ENCODE measurements around the gene GALNS. TPM values are rescaled to one million over a fixed set of nuclear protein-coding genes. Genes with fewer than 3 reads are reported as not detected.

The GALNS gene
- total and polyA plus RNA-seq, 7 experiments from 2014 or later = 9.8 to 64.3 (median 49.7) TPM

GRCh38 chr16:88770461-88771293, 86.1 kb downstream of the GALNS start:
- H3K27me3 Mint-ChIP-seq = no peaks in the 10 kb centered on the region
- ChIA-PET POLR2A (interaction anchor here (0.6 to 2.9 kb wide), 2 partner anchors 10 to 24 kb away, joined by 3 to 13 read pairs; no protein-coding TSS in a partner anchor), CTCF (interaction anchor here (0.5 kb wide), 1 partner anchor 1264 kb away, joined by 3 read pairs; no protein-coding TSS in a partner anchor)
- H3K4me3 ChIP-seq (ENCODE audit: low read length) = no peak overlapping the region
- peaks cover 10 to 38% (median 22%) of the 10 kb centered on the region in 7 donors for H3K4me1 Mint-ChIP-seq
- H3K27ac Mint-ChIP-seq = peak overlapping the region in 4 of 9 donors; percentile 17 to 57 (median 40)
- H3K4me3 Mint-ChIP-seq = peak overlapping the region in 6 of 10 donors; percentile 25 to 67 (median 42)
- intact Hi-C loops (cut with micrococcal nuclease) = no loop called here
- ATAC-seq (peak; percentile 73), DNase-seq (peak in 1 of 9 donors; percentile 43)
- no peak overlapping the region for H3K27ac ChIP-seq (ENCODE audit: low read depth, low read length)
- H3K36me3 ChIP-seq (ENCODE audit: control insufficient read depth in 2 of 3, insufficient read depth in 3 of 3, low read length in 3 of 3) = no peaks in the 10 kb centered on the region
- no peaks in the 10 kb centered on the region for H3K36me3 Mint-ChIP-seq
- peaks cover 15 to 29% of the 10 kb centered on the region in 2 donors for H3K4me1 ChIP-seq (ENCODE audit: control insufficient read depth in 2 of 2, insufficient read depth in 2 of 2, low read length in 2 of 2)
- H3K9me3 ChIP-seq (ENCODE audit: control insufficient read depth in 2 of 3, low read length in 3 of 3) = no peaks in the 10 kb centered on the region
- H3K9me3 Mint-ChIP-seq = peaks cover 0 to 2% (median 0%) of the 10 kb centered on the region in 11 donors
- H3K27me3 ChIP-seq (ENCODE audit: control insufficient read depth in 2 of 2, insufficient read depth in 2 of 2, low read length in 2 of 2) = no peaks in the 10 kb centered on the region

- peaks cover 10 to 38% (median 22%) of the 10 kb centered on the region in 7 donors for H3K4me1 Mint-ChIP-seq
- no peak overlapping the region for H3K4me3 ChIP-seq (ENCODE audit: low read length)
Measured at GRCh38 chr16:88769617-88770460, 86.9 kb downstream of the GALNS start.

GRCh38 chr16:88768071-88768783, 88.5 kb downstream of the GALNS start:
- H3K4me3 Mint-ChIP-seq = no peak overlapping the region
- Histone ChIP-seq H3K27ac (ENCODE audit: low read depth, low read length) (no peak overlapping the region), H3K36me3 (ENCODE audit: control insufficient read depth in 2 of 3, insufficient read depth in 3 of 3, low read length in 3 of 3) (no peaks in the 10 kb centered on the region), H3K27me3 (ENCODE audit: control insufficient read depth in 2 of 2, insufficient read depth in 2 of 2, low read length in 2 of 2) (no peaks in the 10 kb centered on the region), H3K4me3 (ENCODE audit: low read length) (no peak overlapping the region), H3K4me1 (ENCODE audit: control insufficient read depth in 2 of 2, insufficient read depth in 2 of 2, low read length in 2 of 2) (peaks cover 15 to 27% of the 10 kb centered on the region in 2 donors), H3K9me3 (ENCODE audit: control insufficient read depth in 2 of 3, low read length in 3 of 3) (no peaks in the 10 kb centered on the region)
- intact Hi-C loops (cut with micrococcal nuclease) = no loop called here
- H3K27ac Mint-ChIP-seq = no peak overlapping the region
- no peak for ATAC-seq
- H3K9me3 Mint-ChIP-seq = peaks cover 0 to 2% (median 0%) of the 10 kb centered on the region in 11 donors
- peaks cover 10 to 38% (median 20%) of the 10 kb centered on the region in 7 donors for H3K4me1 Mint-ChIP-seq
- no peaks in the 10 kb centered on the region for H3K36me3 Mint-ChIP-seq
- DNase-seq = no peak
- no peaks in the 10 kb centered on the region for H3K27me3 Mint-ChIP-seq
- POLR2A ChIA-PET = interaction anchor here (1.0 kb wide), 1 partner anchor 13 kb away, joined by 4 read pairs; no protein-coding TSS in a partner anchor
- CTCF ChIA-PET = no interaction called here

More at GRCh38 chr16:88769617-88770460, 86.9 kb downstream of the GALNS start:
- no peaks in the 10 kb centered on the region for H3K27me3 Mint-ChIP-seq
- POLR2A ChIA-PET = interaction anchor here (0.6 kb wide), 1 partner anchor 25 kb away, joined by 3 read pairs; no protein-coding TSS in a partner anchor
- ATAC-seq = no peak
- DNase-seq = no peak
- no peaks in the 10 kb centered on the region for H3K27me3 ChIP-seq (ENCODE audit: control insufficient read depth in 2 of 2, insufficient read depth in 2 of 2, low read length in 2 of 2)
- H3K4me3 Mint-ChIP-seq = no peak overlapping the region
- CTCF ChIA-PET = no interaction called here
- no peak overlapping the region for H3K27ac ChIP-seq (ENCODE audit: low read depth, low read length)
- H3K9me3 Mint-ChIP-seq = peaks cover 0 to 2% (median 0%) of the 10 kb centered on the region in 11 donors
- H3K9me3 ChIP-seq (ENCODE audit: control insufficient read depth in 2 of 3, low read length in 3 of 3) = no peaks in the 10 kb centered on the region
- H3K36me3 ChIP-seq (ENCODE audit: control insufficient read depth in 2 of 3, insufficient read depth in 3 of 3, low read length in 3 of 3) = no peaks in the 10 kb centered on the region
- H3K27ac Mint-ChIP-seq = no peak overlapping the region
- peaks cover 15 to 29% of the 10 kb centered on the region in 2 donors for H3K4me1 ChIP-seq (ENCODE audit: control insufficient read depth in 2 of 2, insufficient read depth in 2 of 2, low read length in 2 of 2)
- intact Hi-C loops (cut with micrococcal nuclease) = no loop called here
- no peaks in the 10 kb centered on the region for H3K36me3 Mint-ChIP-seq

- no peaks in the 10 kb centered on the region for H3K36me3 ChIP-seq (ENCODE audit: control insufficient read depth in 2 of 3, insufficient read depth in 3 of 3, low read length in 3 of 3)
- H3K4me1 Mint-ChIP-seq = peaks cover 10 to 39% (median 22%) of the 10 kb centered on the region in 7 donors
- H3K27ac Mint-ChIP-seq = peak overlapping the region in 1 of 9 donors; percentile 51
- intact Hi-C loops (cut with micrococcal nuclease) = no loop called here
- no peak overlapping the region for H3K27ac ChIP-seq (ENCODE audit: low read depth, low read length)
- ATAC-seq = no peak
- no peak for DNase-seq
- H3K9me3 Mint-ChIP-seq = peaks cover 0 to 2% (median 0%) of the 10 kb centered on the region in 11 donors
- no peaks in the 10 kb centered on the region for H3K9me3 ChIP-seq (ENCODE audit: control insufficient read depth in 2 of 3, low read length in 3 of 3)
- ChIA-PET POLR2A (interaction anchor here (0.6 kb wide), 1 partner anchor 988 kb away, joined by 3 read pairs; no protein-coding TSS in a partner anchor), CTCF (no interaction called here)
- H3K4me3 Mint-ChIP-seq = no peak overlapping the region
- H3K27me3 ChIP-seq (ENCODE audit: control insufficient read depth in 2 of 2, insufficient read depth in 2 of 2, low read length in 2 of 2) = no peaks in the 10 kb centered on the region
- no peak overlapping the region for H3K4me3 ChIP-seq (ENCODE audit: low read length)
- no peaks in the 10 kb centered on the region for H3K36me3 Mint-ChIP-seq
- H3K4me1 ChIP-seq (ENCODE audit: control insufficient read depth in 2 of 2, insufficient read depth in 2 of 2, low read length in 2 of 2) = peaks cover 15 to 27% of the 10 kb centered on the region in 2 donors
- H3K27me3 Mint-ChIP-seq = no peaks in the 10 kb centered on the region
Measured at GRCh38 chr16:88767546-88768070, 89.1 kb downstream of the GALNS start.

GRCh38 chr16:88766975-88767374, 89.8 kb downstream of the GALNS start:
- Histone ChIP-seq H3K9me3 (ENCODE audit: control insufficient read depth in 2 of 3, low read length in 3 of 3) (no peaks in the 10 kb centered on the region), H3K4me1 (ENCODE audit: control insufficient read depth in 2 of 2, insufficient read depth in 2 of 2, low read length in 2 of 2) (peaks cover 15 to 27% of the 10 kb centered on the region in 2 donors), H3K27me3 (ENCODE audit: control insufficient read depth in 2 of 2, insufficient read depth in 2 of 2, low read length in 2 of 2) (no peaks in the 10 kb centered on the region), H3K4me3 (ENCODE audit: low read length) (no peak overlapping the region), H3K36me3 (ENCODE audit: control insufficient read depth in 2 of 3, insufficient read depth in 3 of 3, low read length in 3 of 3) (no peaks in the 10 kb centered on the region), H3K27ac (ENCODE audit: low read depth, low read length) (no peak overlapping the region)
- Mint-ChIP-seq H3K4me3 (no peak overlapping the region), H3K4me1 (peaks cover 10 to 39% (median 22%) of the 10 kb centered on the region in 7 donors), H3K36me3 (no peaks in the 10 kb centered on the region), H3K27me3 (no peaks in the 10 kb centered on the region), H3K27ac (peak overlapping the region in 2 of 9 donors; percentile 51 to 84), H3K9me3 (peaks cover 0 to 2% (median 0%) of the 10 kb centered on the region in 11 donors)
- intact Hi-C loops (cut with micrococcal nuclease) = no loop called here
- ChIA-PET POLR2A (interaction anchor here (0.6 to 1.2 kb wide), 2 partner anchors 28 to 988 kb away, joined by 3 to 5 read pairs; no protein-coding TSS in a partner anchor), CTCF (interaction anchor here (0.9 kb wide), 1 partner anchor 14 kb away, joined by 4 read pairs; no protein-coding TSS in a partner anchor)
- DNase-seq (no peak), ATAC-seq (no peak)

Measured in naive thymus-derived CD4-positive, alpha-beta T cell (primary cell).